H1 (cell line): ENCODE data around the gene DNAAF5. TPM values are rescaled to one million over a fixed set of nuclear protein-coding genes. Genes with fewer than 3 reads are reported as not detected.

Experiments used
- CBX8 ChIP-seq: fragments of 300-800, 300-1000 bp; sonication (generic); IDR thresholded peaks from 2 replicates; pipeline ENCODE4 v1.7.1; 2016; ENCODE audit warnings: low read depth, low read length, borderline replicate concordance
- CHD7 ChIP-seq: fragments of 300-600 bp; sonication (generic); IDR thresholded peaks from 2 replicates; pipeline ENCODE4 v1.7.1; 2012; ENCODE audit warnings: low read length, moderate library complexity, mild to moderate bottlenecking, inconsistent platforms; ENCODE audit not compliant: insufficient replicate concordance
- CTBP2 ChIP-seq: IDR thresholded peaks from 2 replicates; pipeline ENCODE4 v1.7.0; 2011; ENCODE audit warnings: borderline replicate concordance, mild to moderate bottlenecking, moderate library complexity, mixed read lengths, low read length; ENCODE audit not compliant: insufficient read depth, insufficient read length
- E2F6 ChIP-seq: IDR thresholded peaks from 2 replicates; pipeline ENCODE4 v1.6.1; 2012; ENCODE audit warnings: inconsistent platforms
- GABPA ChIP-seq: IDR thresholded peaks from 2 replicates; pipeline ENCODE4 v1.6.1; 2011; ENCODE audit warnings: mild to moderate bottlenecking, low read length, moderate library complexity, borderline replicate concordance; ENCODE audit not compliant: insufficient read depth
- JUND ChIP-seq: IDR thresholded peaks from 2 replicates; pipeline ENCODE4 v1.6.1; 2011; ENCODE audit warnings: mild to moderate bottlenecking, improper control_type of control experiment, low read length
- KDM1A ChIP-seq: fragments of 200-600, 300-600 bp; sonication (generic); IDR thresholded peaks from 2 replicates; pipeline ENCODE4 v1.7.1; 2016; ENCODE audit warnings: mild to moderate bottlenecking, low read length, borderline replicate concordance
- POLR2A ChIP-seq, 2 experiments: IDR thresholded peaks; 1 replicate in 1 of 2; 2 replicates in 1 of 2; pipeline ENCODE4 v1.6.1; 2011; ENCODE audit warnings: low read depth in 2 of 2, low read length in 2 of 2, mild to moderate bottlenecking in 2 of 2; ENCODE audit errors: control extremely low read depth in 1 of 2
- polyA plus RNA-seq, 7 experiments: library from polyadenylated mRNA; depleted of rRNA in 3 of 7; stranded (reverse) in 5 of 7; unstranded in 2 of 7; fragments of >200 nt in 5 of 7; fragments of 200-250 nt in 2 of 7; gene quantifications; 1 replicate in 5 of 7; 2 replicates in 1 of 7; 4 replicates in 1 of 7; pipeline versions ENCODE4 v1.2.1 to v1.2.3, GENCODE V29; 2011 to 2013; ENCODE audit warnings: missing spikeins in 2 of 7, mixed read lengths in 2 of 7
- total RNA-seq: library from RNA; stranded (reverse); fragmentation: NEBNext Ultra II Directional; extraction: Animal tissue kit (Norgen Biotek cat#: 25700); gene quantifications from 2 replicates; pipeline ENCODE4 v1.2.1, GENCODE V29; 2021

The DNAAF5 gene
- total and polyA plus RNA-seq, 2 of the 8 experiments (the other 6 are each of a cell fraction or from before 2014, with no cell fraction given), result 55.1 to 95.9 TPM

- TF ChIP-seq CHD7 (no peak), CTBP2 (no peak), JUND (no peak), CBX8 (no peak), POLR2A (IDR thresholded peaks at IDR 0.05; ENCODE audit: control extremely low read depth in 1 of 2, low read depth in 2 of 2, low read length in 2 of 2) (peak in 1 of 2 experiments; percentile 64; a peak in 2 of 3 replicates), KDM1A (peak; percentile 97; the same call in 1 of the 2 replicates), E2F6 (no peak), GABPA (no peak)
Observed at GRCh38 chr7:815284-816216, 89.1 kb downstream of the DNAAF5 start (continued).
